Heart left ventricle (tissue), 13 donors: ENCODE data around the gene MTNR1A.

ENCODE experiments used
- POLR2A ChIP-seq, 2 donors: fragments of 450-650 bp; IDR thresholded peaks; one replicate each; pipeline ENCODE4 v1.6.1; 2017; ENCODE audit warnings: antibody characterized with exemption in 2 of 2, mild to moderate bottlenecking in 2 of 2, moderate library complexity in 2 of 2
- TF ChIP-seq, protein P1 (sequence below), 12 donors: fragments of 200-600 bp; sonication (generic) in 4 of 12; IDR thresholded peaks; one replicate each; pipeline versions ENCODE4 v1.5.0 to v1.8.0; 2018 to 2022; ENCODE audit warnings: antibody characterized with exemption in 12 of 12, mild to moderate bottlenecking in 5 of 12
- donor health status: ischemic (EF 13 %, LVEDD 7.1; RV severe dilation, severe dysfunction).
- donor health status: DM: no; HTN: yes; CAD: no.
- donor health status: DM: no; HTN: no; CAD: no.
- donor health status: ischemic (EF 25% LVEDD 6.9; RV normal size, moderate dysfunction).
- donor health status: ischemic (EF 25% LVEDD 5.7; RV mildly dilated, moderate dysfunction).
- donor health status: ischemic (EF 35%, LVEDD 5.7; RV mildly dilated, moderate dysfunction).
- donor health status: nonischemic (EF 11% LVEDD 7.7; RV severe dilation, severe dysfunction).
- donor health status: DM: yes; HTN: yes; CAD: no.
- donor health status: PGD.
- donor health status: ischemic (EF 29% LVEDD 5.4; RV normal size, mild dysfunction).
- donor health status: nonischemic (EF 23%, LVEDD 6.1; RV moderate dilation, normal function).

- TF ChIP-seq, protein P1, sequence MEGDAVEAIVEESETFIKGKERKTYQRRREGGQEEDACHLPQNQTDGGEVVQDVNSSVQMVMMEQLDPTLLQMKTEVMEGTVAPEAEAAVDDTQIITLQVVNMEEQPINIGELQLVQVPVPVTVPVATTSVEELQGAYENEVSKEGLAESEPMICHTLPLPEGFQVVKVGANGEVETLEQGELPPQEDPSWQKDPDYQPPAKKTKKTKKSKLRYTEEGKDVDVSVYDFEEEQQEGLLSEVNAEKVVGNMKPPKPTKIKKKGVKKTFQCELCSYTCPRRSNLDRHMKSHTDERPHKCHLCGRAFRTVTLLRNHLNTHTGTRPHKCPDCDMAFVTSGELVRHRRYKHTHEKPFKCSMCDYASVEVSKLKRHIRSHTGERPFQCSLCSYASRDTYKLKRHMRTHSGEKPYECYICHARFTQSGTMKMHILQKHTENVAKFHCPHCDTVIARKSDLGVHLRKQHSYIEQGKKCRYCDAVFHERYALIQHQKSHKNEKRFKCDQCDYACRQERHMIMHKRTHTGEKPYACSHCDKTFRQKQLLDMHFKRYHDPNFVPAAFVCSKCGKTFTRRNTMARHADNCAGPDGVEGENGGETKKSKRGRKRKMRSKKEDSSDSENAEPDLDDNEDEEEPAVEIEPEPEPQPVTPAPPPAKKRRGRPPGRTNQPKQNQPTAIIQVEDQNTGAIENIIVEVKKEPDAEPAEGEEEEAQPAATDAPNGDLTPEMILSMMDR (IDR thresholded peaks at IDR 0.05) = no peak
- TF ChIP-seq POLR2A (IDR thresholded peaks at IDR 0.05) = no peak
Measured at GRCh38 chr4:186570193-186570996, 15.0 kb upstream of the MTNR1A start.
